ENCODE data around the gene RAB26. TPM values are rescaled to one million over a fixed set of nuclear protein-coding genes. Genes with fewer than 3 reads are reported as not detected.

Gene RAB26
- total and polyA plus RNA-seq, 2 of the 13 experiments (the other 11 are each of a cell fraction or from before 2014, with no cell fraction given): 0.86 to 3.6 TPM

DNA sequence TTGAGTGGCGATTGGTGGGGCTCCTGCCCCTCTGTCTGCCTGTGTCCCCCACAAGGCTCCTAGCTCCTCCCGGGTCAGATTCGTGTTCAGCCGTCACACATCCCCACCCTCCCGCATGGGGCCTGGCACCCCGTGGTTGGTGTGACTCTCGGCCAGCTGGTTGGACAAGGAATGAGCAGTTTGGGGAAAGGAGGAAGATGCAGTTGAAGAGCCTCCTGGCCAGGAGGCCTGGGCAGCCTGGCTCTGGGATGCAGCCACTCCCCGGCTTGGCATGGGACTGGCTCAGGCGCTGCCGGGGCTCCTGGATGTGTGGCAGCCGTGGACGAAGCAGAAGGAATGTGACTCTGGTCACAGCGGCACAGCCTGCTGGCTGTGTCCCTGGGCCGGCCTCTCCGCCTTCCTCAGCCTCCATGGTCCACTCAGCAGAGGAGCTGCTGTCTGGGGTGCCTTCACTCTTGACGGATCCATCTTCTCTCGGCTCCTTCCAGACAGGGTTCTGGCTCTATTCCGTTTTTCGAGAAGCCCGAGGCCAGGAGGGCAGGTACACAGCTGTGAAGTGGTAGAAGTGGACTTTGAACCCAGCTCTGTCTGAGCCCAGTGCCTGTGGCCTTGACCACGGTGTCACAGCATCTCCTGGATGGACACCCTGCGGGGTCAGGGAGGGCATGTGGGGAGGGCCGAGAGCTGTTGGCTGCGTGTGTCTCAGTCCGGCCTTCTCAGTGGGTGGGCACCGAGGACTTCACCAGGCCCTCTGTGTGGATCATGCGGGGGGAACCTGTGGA, 9.2 kb downstream of the RAB26 start (continued):
- TF ChIP-seq, protein P1, sequence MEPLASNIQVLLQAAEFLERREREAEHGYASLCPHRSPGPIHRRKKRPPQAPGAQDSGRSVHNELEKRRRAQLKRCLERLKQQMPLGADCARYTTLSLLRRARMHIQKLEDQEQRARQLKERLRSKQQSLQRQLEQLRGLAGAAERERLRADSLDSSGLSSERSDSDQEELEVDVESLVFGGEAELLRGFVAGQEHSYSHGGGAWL (CRISPR knock-in tag; IDR thresholded peaks at IDR 0.05): no peak
- TF ChIP-seq, protein P2, sequence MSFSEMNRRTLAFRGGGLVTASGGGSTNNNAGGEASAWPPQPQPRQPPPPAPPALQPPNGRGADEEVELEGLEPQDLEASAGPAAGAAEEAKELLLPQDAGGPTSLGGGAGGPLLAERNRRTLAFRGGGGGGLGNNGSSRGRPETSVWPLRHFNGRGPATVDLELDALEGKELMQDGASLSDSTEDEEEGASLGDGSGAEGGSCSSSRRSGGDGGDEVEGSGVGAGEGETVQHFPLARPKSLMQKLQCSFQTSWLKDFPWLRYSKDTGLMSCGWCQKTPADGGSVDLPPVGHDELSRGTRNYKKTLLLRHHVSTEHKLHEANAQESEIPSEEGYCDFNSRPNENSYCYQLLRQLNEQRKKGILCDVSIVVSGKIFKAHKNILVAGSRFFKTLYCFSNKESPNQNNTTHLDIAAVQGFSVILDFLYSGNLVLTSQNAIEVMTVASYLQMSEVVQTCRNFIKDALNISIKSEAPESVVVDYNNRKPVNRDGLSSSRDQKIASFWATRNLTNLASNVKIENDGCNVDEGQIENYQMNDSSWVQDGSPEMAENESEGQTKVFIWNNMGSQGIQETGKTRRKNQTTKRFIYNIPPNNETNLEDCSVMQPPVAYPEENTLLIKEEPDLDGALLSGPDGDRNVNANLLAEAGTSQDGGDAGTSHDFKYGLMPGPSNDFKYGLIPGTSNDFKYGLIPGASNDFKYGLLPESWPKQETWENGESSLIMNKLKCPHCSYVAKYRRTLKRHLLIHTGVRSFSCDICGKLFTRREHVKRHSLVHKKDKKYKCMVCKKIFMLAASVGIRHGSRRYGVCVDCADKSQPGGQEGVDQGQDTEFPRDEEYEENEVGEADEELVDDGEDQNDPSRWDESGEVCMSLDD (CRISPR knock-in tag; IDR thresholded peaks at IDR 0.05; ENCODE audit: borderline replicate concordance): no peak
- TF ChIP-seq, protein P3, sequence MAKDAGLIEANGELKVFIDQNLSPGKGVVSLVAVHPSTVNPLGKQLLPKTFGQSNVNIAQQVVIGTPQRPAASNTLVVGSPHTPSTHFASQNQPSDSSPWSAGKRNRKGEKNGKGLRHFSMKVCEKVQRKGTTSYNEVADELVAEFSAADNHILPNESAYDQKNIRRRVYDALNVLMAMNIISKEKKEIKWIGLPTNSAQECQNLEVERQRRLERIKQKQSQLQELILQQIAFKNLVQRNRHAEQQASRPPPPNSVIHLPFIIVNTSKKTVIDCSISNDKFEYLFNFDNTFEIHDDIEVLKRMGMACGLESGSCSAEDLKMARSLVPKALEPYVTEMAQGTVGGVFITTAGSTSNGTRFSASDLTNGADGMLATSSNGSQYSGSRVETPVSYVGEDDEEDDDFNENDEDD (CRISPR knock-in tag; IDR thresholded peaks at IDR 0.05; ENCODE audit: borderline replicate concordance): 0 out of 2 replicates have a peak, but pooled peaks have one; percentile 26
- no peak for TF ChIP-seq GPN1 (CRISPR knock-in tag; IDR thresholded peaks at IDR 0.05; ENCODE audit: borderline replicate concordance)
- TF ChIP-seq, protein P4, sequence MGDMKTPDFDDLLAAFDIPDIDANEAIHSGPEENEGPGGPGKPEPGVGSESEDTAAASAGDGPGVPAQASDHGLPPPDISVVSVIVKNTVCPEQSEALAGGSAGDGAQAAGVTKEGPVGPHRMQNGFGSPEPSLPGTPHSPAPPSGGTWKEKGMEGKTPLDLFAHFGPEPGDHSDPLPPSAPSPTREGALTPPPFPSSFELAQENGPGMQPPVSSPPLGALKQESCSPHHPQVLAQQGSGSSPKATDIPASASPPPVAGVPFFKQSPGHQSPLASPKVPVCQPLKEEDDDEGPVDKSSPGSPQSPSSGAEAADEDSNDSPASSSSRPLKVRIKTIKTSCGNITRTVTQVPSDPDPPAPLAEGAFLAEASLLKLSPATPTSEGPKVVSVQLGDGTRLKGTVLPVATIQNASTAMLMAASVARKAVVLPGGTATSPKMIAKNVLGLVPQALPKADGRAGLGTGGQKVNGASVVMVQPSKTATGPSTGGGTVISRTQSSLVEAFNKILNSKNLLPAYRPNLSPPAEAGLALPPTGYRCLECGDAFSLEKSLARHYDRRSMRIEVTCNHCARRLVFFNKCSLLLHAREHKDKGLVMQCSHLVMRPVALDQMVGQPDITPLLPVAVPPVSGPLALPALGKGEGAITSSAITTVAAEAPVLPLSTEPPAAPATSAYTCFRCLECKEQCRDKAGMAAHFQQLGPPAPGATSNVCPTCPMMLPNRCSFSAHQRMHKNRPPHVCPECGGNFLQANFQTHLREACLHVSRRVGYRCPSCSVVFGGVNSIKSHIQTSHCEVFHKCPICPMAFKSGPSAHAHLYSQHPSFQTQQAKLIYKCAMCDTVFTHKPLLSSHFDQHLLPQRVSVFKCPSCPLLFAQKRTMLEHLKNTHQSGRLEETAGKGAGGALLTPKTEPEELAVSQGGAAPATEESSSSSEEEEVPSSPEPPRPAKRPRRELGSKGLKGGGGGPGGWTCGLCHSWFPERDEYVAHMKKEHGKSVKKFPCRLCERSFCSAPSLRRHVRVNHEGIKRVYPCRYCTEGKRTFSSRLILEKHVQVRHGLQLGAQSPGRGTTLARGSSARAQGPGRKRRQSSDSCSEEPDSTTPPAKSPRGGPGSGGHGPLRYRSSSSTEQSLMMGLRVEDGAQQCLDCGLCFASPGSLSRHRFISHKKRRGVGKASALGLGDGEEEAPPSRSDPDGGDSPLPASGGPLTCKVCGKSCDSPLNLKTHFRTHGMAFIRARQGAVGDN (CRISPR knock-in tag; IDR thresholded peaks at IDR 0.05): peak; percentile 92
- TF ChIP-seq KMT2A (CRISPR knock-in tag; IDR thresholded peaks at IDR 0.05): peak; percentile 72; the same call in 1 of the 2 replicates
- TF ChIP-seq FOXO1 (CRISPR knock-in tag; IDR thresholded peaks at IDR 0.05): peak; percentile 59; the same call in 1 of the 2 replicates
- TF ChIP-seq, protein P5, sequence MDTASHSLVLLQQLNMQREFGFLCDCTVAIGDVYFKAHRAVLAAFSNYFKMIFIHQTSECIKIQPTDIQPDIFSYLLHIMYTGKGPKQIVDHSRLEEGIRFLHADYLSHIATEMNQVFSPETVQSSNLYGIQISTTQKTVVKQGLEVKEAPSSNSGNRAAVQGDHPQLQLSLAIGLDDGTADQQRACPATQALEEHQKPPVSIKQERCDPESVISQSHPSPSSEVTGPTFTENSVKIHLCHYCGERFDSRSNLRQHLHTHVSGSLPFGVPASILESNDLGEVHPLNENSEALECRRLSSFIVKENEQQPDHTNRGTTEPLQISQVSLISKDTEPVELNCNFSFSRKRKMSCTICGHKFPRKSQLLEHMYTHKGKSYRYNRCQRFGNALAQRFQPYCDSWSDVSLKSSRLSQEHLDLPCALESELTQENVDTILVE (CRISPR knock-in tag; IDR thresholded peaks at IDR 0.05): no peak
- TF ChIP-seq EZH2 (conservative IDR thresholded peaks at IDR 0.05; ENCODE audit: low read depth, low read length): no peak
- TF ChIP-seq, protein P6, sequence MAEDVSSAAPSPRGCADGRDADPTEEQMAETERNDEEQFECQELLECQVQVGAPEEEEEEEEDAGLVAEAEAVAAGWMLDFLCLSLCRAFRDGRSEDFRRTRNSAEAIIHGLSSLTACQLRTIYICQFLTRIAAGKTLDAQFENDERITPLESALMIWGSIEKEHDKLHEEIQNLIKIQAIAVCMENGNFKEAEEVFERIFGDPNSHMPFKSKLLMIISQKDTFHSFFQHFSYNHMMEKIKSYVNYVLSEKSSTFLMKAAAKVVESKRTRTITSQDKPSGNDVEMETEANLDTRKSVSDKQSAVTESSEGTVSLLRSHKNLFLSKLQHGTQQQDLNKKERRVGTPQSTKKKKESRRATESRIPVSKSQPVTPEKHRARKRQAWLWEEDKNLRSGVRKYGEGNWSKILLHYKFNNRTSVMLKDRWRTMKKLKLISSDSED (CRISPR knock-in tag; IDR thresholded peaks at IDR 0.05): no peak
- peak; percentile 91 for TF ChIP-seq SPEN (CRISPR knock-in tag; IDR thresholded peaks at IDR 0.05; ENCODE audit: low read depth)
- no peak for TF ChIP-seq AHR (CRISPR knock-in tag; IDR thresholded peaks at IDR 0.05)
- 0 out of 2 replicates have a peak, but pooled peaks have one; percentile 15 for TF ChIP-seq ZNF761 (CRISPR knock-in tag; conservative IDR thresholded peaks at IDR 0.05)
- TF ChIP-seq, protein P7, sequence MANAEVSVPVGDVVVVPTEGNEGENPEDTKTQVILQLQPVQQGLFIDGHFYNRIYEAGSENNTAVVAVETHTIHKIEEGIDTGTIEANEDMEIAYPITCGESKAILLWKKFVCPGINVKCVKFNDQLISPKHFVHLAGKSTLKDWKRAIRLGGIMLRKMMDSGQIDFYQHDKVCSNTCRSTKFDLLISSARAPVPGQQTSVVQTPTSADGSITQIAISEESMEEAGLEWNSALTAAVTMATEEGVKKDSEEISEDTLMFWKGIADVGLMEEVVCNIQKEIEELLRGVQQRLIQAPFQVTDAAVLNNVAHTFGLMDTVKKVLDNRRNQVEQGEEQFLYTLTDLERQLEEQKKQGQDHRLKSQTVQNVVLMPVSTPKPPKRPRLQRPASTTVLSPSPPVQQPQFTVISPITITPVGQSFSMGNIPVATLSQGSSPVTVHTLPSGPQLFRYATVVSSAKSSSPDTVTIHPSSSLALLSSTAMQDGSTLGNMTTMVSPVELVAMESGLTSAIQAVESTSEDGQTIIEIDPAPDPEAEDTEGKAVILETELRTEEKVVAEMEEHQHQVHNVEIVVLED (CRISPR knock-in tag; IDR thresholded peaks at IDR 0.05; ENCODE audit: borderline replicate concordance): no peak
